T-helper 1 cell (primary cell): Measurements from ENCODE around the gene TMTC2.

ENCODE experiments used
- DNase-seq, 5 donors: peaks; one replicate each; pipeline ENCODE4 v3.0.0-alpha.2; 2012 to 2020

TMTC2 gene

DNA sequence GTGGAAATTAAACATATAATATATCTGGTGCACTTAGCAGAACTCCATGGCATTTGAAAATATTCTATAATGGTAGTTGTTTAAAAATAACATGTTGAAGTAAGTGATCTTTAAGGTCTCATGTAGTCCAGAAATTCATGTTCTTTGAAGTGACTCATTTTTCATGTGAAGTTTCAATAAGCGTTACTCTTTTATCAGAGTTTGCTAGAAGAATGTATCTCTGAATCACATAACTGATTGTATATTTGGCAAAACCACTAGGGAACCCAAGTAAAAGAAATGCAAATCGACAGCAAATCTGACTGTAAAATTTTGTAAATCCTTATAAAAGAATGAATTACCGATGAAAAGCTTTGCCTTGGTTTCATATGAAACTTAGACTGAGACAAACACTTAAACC is 463.3 kb downstream of the TMTC2 start:
- DNase-seq = no peak

DNA sequence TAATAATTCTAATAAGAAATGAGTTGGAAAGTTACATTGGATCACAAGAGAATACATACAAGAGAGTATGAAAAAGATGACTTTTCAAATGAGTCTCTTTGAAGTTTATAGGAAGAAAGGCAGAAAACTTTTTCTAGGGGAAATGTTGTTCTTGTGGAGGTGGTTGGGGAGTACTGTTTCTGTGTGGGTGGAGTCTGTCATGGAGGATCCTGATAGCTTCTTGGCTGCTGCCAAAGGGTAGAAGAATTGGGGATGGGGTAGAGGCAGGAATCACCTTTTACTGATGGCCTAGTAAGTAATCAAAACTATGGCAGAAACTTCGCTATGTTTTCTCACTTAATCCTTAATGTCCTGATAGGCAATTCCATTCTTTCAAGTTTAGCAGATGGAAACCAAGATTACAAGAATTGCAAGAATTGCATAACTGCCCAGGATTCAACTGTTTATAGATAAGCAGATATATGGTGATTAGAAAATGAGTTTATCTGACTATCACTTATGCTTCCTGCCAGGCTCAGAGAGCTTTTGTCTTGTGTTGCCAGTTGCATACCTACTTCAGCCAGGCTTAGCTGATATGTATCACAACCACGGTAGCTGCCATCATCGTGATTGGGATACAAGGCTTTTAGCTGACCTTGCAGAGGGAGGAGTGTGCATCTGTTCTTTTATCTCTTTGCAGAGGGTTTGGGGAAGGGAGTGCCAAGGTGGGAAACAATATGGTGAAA is 463.9 kb downstream of the TMTC2 start:
- DNase-seq = no peak

DNA sequence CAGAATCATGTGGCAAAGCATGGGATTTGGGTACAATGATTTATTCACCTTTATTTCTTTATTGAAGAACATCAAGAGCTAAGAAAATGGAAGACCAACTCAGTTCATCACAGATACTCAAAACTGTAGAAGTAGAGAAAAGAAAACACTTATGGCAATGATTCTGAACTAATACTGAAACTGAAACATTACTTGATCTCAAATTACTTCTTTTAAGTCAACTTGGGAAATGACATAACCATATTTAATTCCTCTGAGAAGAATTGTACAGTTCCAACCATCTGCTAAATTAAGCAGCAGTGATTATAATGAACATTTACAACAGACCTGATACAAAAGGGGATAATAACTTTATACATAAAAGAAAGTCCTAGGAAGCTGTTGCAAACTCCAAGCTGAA is 466.5 kb downstream of the TMTC2 start:
- peak in 1 of 5 donors; percentile 2 for DNase-seq

- DNase-seq = no peak
These were observed 470.1 kb downstream of the TMTC2 start for GRCh38 chr12:83156815-83157214.

GRCh38 chr12:83157604-83158003 is 470.9 kb downstream of the TMTC2 start:
- DNase-seq = no peak

GRCh38 chr12:83158613-83159207 is 472.0 kb downstream of the TMTC2 start:
- no peak for DNase-seq

DNA sequence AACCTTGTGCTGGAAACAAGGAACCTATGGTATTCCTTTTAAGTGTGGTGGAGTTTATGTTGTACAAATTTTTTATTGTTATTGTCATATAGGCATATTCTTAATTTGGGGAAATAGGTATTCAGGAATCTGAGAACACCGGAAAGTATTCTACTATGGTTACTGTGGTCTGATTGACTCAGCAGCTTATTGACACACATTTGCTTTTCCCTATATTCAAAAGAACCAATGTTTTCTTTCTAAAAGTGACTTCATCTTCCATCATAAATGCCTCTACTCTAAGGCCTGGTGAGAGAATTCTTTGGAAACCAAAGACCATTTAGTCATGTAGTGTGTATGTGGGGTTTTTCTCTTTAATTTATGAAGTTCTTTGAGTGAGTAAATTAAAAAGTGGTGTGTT is 474.8 kb downstream of the TMTC2 start:
- no peak for DNase-seq

DNA sequence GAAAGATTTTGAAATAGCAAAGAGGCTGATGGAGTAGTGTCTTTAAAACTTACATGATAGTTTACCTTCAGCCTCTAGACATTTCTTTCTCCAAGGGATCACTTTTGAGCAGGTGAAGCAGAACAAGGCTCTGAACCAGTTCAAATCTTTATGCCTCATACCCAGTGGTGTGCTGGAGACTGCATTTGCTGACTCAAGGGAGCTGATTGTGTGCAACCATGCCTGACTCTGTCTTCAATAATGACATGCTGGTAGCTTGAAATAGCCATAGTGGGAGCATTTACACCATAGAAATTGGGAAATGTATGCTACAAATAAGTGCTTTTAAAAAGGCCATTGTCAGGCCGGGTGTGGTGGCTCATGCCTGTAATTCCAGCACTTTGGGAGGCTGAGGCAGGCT is 482.0 kb downstream of the TMTC2 start:
- no peak for DNase-seq

- DNase-seq = no peak
These were observed 485.7 kb downstream of the TMTC2 start for GRCh38 chr12:83172441-83172840.

DNA sequence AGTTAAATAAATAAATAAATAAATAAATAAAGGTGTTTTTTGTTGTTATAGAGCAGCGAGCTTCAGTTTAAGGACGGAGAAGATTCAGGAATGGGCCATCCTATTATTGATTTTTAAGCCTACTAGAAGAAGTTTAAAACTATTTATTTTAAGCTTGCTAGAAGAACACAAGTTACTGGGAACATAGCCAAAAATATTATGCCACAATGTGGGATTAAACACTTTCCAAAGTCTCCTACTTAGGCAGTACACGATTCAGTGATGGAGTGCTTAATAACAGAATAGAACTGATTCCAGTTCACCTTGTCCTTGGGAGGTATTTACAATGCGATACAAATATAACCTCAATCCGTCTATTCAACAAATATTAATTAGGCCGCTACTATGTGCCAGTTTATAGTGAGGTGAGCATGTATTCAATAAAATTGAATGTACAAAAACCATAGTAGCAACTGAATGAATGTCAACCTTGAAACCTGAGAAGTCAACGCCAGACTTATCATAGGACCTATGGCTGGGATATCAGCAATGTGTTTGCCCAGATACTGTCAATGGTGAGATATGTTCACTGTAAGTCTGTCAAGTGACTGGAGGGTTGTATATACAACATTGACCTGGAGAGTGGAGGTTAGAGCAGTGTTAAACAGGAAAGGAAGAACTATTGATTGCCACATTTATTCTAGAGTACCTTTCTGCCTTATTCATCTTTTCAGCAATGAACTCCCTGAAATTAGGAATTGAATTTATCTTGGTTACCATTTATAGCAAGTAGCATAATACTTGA is 486.4 kb downstream of the TMTC2 start:
- no peak for DNase-seq

GRCh38 chr12:83179999-83180398 is 493.3 kb downstream of the TMTC2 start:
- no peak for DNase-seq

- no peak for DNase-seq
These were observed 494.4 kb downstream of the TMTC2 start for GRCh38 chr12:83181074-83181473.

GRCh38 chr12:83183132-83183531 is 496.4 kb downstream of the TMTC2 start:
- no peak for DNase-seq
